22Rv1 (cell line): ENCODE measurements around the gene TMEM154.

Experiments
- ZFX ChIP-seq: fragments of 450-650 bp; IDR thresholded peaks from 2 replicates; pipeline ENCODE4 v1.6.1; 2017; ENCODE audit warnings: antibody characterized with exemption, borderline replicate concordance
- TF ChIP-seq, protein P1 (sequence below): fragments of 450-650 bp; IDR thresholded peaks from 2 replicates; pipeline ENCODE4 v1.5.1; 2017; ENCODE audit warnings: mild to moderate bottlenecking

DNA sequence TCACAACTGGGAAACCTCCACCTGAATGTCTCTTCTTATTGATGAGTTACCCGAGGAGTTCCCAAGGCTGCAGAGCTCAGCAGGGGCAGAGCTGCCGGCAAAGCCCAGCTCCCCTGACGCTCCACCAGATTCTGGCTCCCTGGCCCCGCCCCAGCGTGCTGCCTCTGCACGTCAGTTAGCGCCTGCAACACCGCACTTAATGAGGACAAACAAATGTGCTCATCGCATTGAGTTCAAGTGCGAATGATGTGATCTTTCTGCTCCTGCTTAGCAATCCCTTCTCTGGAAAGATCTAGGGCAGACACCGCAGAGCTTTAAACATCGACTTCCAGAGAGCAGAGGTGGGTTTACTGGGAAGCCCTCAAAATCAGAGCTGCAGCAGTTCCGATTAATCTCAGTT lies 88.4 kb downstream of the TMEM154 start:
- TF ChIP-seq, protein P1, sequence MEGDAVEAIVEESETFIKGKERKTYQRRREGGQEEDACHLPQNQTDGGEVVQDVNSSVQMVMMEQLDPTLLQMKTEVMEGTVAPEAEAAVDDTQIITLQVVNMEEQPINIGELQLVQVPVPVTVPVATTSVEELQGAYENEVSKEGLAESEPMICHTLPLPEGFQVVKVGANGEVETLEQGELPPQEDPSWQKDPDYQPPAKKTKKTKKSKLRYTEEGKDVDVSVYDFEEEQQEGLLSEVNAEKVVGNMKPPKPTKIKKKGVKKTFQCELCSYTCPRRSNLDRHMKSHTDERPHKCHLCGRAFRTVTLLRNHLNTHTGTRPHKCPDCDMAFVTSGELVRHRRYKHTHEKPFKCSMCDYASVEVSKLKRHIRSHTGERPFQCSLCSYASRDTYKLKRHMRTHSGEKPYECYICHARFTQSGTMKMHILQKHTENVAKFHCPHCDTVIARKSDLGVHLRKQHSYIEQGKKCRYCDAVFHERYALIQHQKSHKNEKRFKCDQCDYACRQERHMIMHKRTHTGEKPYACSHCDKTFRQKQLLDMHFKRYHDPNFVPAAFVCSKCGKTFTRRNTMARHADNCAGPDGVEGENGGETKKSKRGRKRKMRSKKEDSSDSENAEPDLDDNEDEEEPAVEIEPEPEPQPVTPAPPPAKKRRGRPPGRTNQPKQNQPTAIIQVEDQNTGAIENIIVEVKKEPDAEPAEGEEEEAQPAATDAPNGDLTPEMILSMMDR: no peak
- TF ChIP-seq ZFX: no peak
